D721Med (cell line): ENCODE data around the gene EFHD1.

Experiments used
- DNase-seq: peaks from one replicate; pipeline ENCODE4 v3.0.0; 2011; ENCODE audit warnings: low spot score; ENCODE audit not compliant: insufficient read length
- FAIRE-seq: peaks from 2 replicates; lab custom pipeline; 2011; peaks lifted over from hg19 to GRCh38; lab: Jason Lieb, UNC
- TF ChIP-seq, protein P1 (sequence below): IDR thresholded peaks from 2 replicates; pipeline ENCODE4 v1.5.1; 2012; ENCODE audit warnings: mild to moderate bottlenecking, control low read depth; ENCODE audit not compliant: insufficient read depth; ENCODE audit errors: missing control alignments

The EFHD1 gene

DNA sequence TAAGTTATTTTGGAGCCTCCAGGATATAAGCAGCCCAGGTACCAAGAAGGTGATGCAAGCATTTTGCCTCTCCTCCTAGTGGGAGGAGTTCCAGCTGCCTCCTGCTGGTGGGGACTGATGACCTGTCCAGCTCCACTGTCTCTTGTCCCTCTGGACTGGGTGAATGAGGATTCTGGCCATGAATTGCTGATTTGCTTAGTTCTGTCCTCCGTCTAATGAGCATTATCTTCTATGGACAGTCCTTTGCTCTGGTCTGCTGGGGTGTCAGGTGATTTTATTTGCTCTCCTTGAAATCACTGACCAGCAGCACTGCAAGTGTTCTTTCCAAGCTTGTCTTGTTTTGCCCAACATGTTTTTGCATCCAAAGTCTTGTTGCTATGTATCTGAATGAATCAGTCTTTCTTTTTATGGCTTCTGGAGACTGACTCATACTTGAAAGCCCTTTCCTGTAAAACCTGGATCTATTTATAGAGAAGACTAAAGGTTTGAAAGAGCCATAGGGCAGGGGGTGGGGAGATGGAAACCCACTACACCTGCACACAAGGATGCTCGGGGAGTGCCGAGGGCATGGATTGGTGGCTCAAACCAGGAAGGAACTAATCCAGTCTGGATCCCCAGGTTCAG is 40.5 kb upstream of the EFHD1 start:
- FAIRE-seq (no peak), DNase-seq (no peak)
- TF ChIP-seq, protein P1, sequence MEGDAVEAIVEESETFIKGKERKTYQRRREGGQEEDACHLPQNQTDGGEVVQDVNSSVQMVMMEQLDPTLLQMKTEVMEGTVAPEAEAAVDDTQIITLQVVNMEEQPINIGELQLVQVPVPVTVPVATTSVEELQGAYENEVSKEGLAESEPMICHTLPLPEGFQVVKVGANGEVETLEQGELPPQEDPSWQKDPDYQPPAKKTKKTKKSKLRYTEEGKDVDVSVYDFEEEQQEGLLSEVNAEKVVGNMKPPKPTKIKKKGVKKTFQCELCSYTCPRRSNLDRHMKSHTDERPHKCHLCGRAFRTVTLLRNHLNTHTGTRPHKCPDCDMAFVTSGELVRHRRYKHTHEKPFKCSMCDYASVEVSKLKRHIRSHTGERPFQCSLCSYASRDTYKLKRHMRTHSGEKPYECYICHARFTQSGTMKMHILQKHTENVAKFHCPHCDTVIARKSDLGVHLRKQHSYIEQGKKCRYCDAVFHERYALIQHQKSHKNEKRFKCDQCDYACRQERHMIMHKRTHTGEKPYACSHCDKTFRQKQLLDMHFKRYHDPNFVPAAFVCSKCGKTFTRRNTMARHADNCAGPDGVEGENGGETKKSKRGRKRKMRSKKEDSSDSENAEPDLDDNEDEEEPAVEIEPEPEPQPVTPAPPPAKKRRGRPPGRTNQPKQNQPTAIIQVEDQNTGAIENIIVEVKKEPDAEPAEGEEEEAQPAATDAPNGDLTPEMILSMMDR, result no peak

DNA sequence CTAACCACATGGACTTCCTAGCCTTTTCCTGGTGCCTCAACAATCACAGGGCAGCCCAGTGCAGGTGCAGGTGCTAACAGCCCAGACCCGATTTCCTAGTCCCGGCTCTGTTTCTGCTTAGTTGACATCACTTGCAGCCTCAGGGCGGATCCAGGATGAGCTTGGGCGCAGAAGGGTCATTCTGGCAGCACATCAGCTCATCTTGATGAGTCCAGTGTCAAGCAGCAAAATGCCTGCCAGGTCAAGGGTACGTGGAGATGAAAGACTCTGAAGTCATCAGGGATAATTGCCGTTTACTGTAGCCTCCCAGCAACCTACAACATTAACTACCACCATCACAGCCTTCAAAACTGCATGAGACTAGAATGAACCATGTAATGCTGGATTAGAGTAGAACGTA is 39.4 kb upstream of the EFHD1 start:
- FAIRE-seq, result no peak
- TF ChIP-seq, protein P1, result no peak
- DNase-seq, result no peak

DNA sequence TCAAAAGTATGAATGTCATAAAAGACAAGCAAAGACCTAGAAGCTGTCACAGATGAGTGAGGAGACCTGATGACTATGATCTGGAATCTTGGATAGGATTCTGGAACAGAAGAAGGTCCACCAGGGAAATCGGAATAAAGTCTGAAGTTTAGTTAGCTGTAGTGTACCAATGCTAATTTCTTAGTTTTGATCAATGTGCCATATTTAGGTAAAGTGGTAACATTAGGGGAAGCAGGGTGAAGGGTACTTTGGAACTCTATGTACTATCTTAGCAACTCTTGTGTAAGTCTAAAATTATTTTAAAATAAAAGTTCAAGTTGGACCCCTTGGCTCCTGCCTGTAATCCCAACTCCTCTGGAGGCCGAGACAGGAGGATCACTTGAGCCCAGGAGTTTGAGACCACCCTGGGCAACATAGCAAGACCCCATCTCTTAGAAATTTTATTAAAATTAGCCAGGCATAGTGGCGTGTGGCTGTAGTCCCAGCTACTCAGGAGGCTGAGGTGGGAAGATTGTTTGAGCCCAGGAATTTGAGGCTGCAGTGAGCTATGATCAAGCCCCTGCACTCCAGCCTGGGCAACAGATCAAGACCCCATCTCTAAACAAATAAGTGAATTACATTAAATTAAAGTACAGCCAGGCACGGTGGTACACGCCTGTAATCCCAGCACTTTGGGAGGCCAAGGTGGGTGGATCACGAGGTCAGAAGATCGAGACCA is 35.9 kb upstream of the EFHD1 start:
- no peak for DNase-seq
- FAIRE-seq, result no peak
- TF ChIP-seq, protein P1, result no peak

DNA sequence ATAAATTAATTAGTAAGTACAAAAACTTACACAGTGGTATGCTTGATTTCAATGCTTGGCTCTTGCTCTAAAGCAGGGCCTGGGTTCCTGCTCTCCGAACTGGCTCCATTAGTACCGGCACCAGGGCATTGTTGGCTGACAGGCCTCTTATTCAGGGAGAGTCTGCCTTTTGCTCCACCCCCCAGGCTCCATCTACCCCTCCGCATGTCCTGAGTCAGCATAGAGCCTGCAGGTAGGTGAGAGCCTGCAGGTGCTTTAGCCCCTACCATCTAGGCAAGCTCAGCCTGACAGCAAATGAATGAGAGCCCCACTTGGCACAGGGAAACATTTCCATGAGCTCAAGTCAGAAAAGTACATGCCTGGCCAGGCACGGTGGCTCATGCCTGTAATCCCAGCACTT is 35.1 kb upstream of the EFHD1 start:
- DNase-seq, result no peak
- TF ChIP-seq, protein P1, result no peak
- no peak for FAIRE-seq

DNA sequence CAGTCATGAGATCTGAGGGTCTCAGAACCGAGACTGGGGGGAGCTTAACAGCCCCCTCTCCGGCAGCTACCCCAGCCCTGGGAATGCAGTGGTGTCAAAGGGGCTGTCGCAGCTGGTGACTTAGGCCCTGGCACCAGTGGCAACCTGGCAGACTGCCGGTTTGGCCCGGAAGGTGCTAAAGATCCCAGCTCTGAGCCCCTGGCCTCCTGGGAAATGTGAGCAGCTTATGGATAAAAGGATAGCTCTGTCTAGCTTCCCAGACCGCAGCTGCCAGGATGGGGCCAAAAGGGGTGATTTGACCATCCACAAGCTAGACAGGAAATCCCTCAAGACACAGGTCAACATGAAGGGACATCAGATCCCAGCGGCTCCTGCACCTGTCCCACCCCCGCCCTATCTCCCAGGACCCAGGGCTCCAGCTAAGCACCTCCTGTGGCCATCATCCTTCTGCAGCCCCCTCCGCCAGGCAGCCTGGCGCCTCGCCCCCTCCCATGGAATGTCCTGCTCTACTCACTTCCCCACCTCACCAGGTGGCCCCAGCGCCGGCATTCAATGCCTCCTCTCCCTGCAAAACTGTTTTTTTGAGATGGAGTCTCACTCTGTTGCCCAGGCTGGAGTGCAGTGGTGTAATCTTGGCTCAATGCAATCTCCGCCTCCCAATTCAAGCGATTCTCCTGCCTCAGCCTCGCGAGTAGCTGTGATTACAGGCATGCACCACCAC is 33.2 kb upstream of the EFHD1 start:
- FAIRE-seq, result no peak
- TF ChIP-seq, protein P1, result no peak
- peak; percentile 58 for DNase-seq

DNA sequence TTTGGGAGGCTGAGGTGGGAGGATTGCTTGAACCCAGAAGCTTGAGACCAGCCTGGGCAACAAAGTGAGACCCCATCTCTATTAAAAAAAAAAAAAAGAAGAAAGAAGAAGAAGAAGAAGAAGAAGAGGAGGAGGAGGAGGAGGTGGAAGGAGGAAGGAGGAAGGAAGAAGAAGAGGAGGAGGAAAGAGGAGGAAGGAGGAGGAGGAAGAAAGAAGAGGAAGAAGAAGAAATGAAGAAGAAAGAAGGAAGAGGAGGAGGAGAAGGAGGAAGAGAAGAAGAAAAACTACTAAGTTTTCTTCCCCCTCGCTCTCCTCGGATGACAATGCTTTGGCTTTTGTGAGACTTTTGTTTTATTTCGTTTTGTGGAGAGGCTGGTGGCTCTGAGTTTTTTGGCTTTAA is 30.1 kb upstream of the EFHD1 start:
- no peak for FAIRE-seq
- no peak for DNase-seq
- TF ChIP-seq, protein P1, result no peak
